ENCODE measurements around the gene KIF2C. TPM values are rescaled to one million over a fixed set of nuclear protein-coding genes. Genes with fewer than 3 reads are reported as not detected.
"Not testable (repeated sequence)": the region's sequence is repeated elsewhere in the genome, so short reads cannot be mapped to it uniquely, and the experiment has no call there.

The KIF2C gene
- total RNA-seq, 2 donors from 2014 or later: 95.2 to 228 TPM

GRCh38 chr1:44783697-44784093 is 44.1 kb downstream of the KIF2C start:
- Mint-ChIP-seq H3K27ac (peak overlapping the region in 1 of 2 donors; percentile 44), H3K9me3 (no peaks in the 10 kb centered on the region), H3K36me3 (peaks cover 12 to 28% of the 10 kb centered on the region in 2 donors)
- no peak for DNase-seq (ENCODE audit: low spot score in 2 of 2)
- no peak for ATAC-seq

GRCh38 chr1:44784094-44785028 is 44.7 kb downstream of the KIF2C start:
- Mint-ChIP-seq H3K36me3 (peaks cover 5 to 22% of the 10 kb centered on the region in 2 donors), H3K9me3 (no peaks in the 10 kb centered on the region), H3K27ac (peak overlapping the region; percentile 44 to 77)
- DNase-seq (ENCODE audit: low spot score in 2 of 2) (no peak), ATAC-seq (peak; percentile 34 to 42)

GRCh38 chr1:44785029-44785380 is 45.4 kb downstream of the KIF2C start:
- peaks cover 5 to 18% of the 10 kb centered on the region in 2 donors for H3K36me3 Mint-ChIP-seq
- ATAC-seq: peak in 1 of 2 donors; percentile 15
- H3K9me3 Mint-ChIP-seq: no peaks in the 10 kb centered on the region
- DNase-seq (ENCODE audit: low spot score in 2 of 2): no peak
- peak overlapping the region in 1 of 2 donors; percentile 77 for H3K27ac Mint-ChIP-seq

- ATAC-seq: no peak
These were observed 46.0 kb downstream of the KIF2C start for GRCh38 chr1:44785501-44786137.

GRCh38 chr1:44786138-44786840 is 46.7 kb downstream of the KIF2C start:
- Mint-ChIP-seq H3K36me3 (peaks cover 0 to 6% of the 10 kb centered on the region in 2 donors), H3K9me3 (no peaks in the 10 kb centered on the region), H3K27ac (peak overlapping the region in 1 of 2 donors; percentile 77)
- DNase-seq (ENCODE audit: low spot score in 2 of 2): peak; percentile 78 to 83
- ATAC-seq: peak; percentile 59 to 75

More at GRCh38 chr1:44785501-44786137, 46.0 kb downstream of the KIF2C start:
- Mint-ChIP-seq H3K27ac (peak overlapping the region in 1 of 2 donors; percentile 77), H3K36me3 (peaks cover 0 to 12% of the 10 kb centered on the region in 2 donors), H3K9me3 (no peaks in the 10 kb centered on the region)
- DNase-seq (ENCODE audit: low spot score in 2 of 2): no peak

GRCh38 chr1:44786841-44787426 is 47.3 kb downstream of the KIF2C start:
- Mint-ChIP-seq H3K36me3 (no peaks in the 10 kb centered on the region), H3K27ac (no peak overlapping the region), H3K9me3 (no peaks in the 10 kb centered on the region)
- ATAC-seq (no peak), DNase-seq (ENCODE audit: low spot score in 2 of 2) (no peak)

- H3K27ac Mint-ChIP-seq: no peak overlapping the region
- no peaks in the 10 kb centered on the region for H3K9me3 Mint-ChIP-seq
- ATAC-seq: no peak
- DNase-seq (ENCODE audit: low spot score in 2 of 2): no peak
- H3K36me3 Mint-ChIP-seq: no peaks in the 10 kb centered on the region
These were observed 47.9 kb downstream of the KIF2C start for GRCh38 chr1:44787506-44787905.

GRCh38 chr1:44788120-44788860 is 48.7 kb downstream of the KIF2C start, which contains the start of gene BEST4:
BEST4 (minus strand) TSS chr1:44788170; CDS start chr1:44787705, 465 bp downstream.
- Mint-ChIP-seq H3K9me3 (no peaks in the 10 kb centered on the region), H3K36me3 (no peaks in the 10 kb centered on the region), H3K27ac (no peak within 1 kb of the TSS)
- no peak for DNase-seq (ENCODE audit: low spot score in 2 of 2)
- no peak for ATAC-seq

GRCh38 chr1:44790968-44791801 is 51.5 kb downstream of the KIF2C start:
- ATAC-seq (no peak), DNase-seq (ENCODE audit: low spot score in 2 of 2) (no peak)
- Mint-ChIP-seq H3K9me3 (no peaks in the 10 kb centered on the region), H3K27ac (peak overlapping the region in 1 of 2 donors; percentile 35), H3K36me3 (no peaks in the 10 kb centered on the region)

- ATAC-seq (no peak), DNase-seq (ENCODE audit: low spot score in 2 of 2) (no peak)
- Mint-ChIP-seq H3K36me3 (no peaks in the 10 kb centered on the region), H3K27ac (no peak overlapping the region), H3K9me3 (no peaks in the 10 kb centered on the region)
These were observed 53.3 kb downstream of the KIF2C start for GRCh38 chr1:44792736-44793502.

GRCh38 chr1:44797886-44798285 is 58.2 kb downstream of the KIF2C start:
- peaks cover 19 to 23% of the 10 kb centered on the region in 2 donors for H3K36me3 Mint-ChIP-seq
- DNase-seq (ENCODE audit: low spot score in 2 of 2); H3K9me3 Mint-ChIP-seq; H3K27ac Mint-ChIP-seq; ATAC-seq: not testable (repeated sequence)

- H3K27ac Mint-ChIP-seq: peak overlapping the region in 1 of 2 donors; percentile 97
- H3K36me3 Mint-ChIP-seq: peaks cover 27 to 31% of the 10 kb centered on the region in 2 donors
- no peaks in the 10 kb centered on the region for H3K9me3 Mint-ChIP-seq
- no peak for DNase-seq (ENCODE audit: low spot score in 2 of 2)
- ATAC-seq: no peak
These were observed 59.1 kb downstream of the KIF2C start for GRCh38 chr1:44798481-44799365.

- Mint-ChIP-seq H3K27ac (peak within 1 kb of the TSS; percentile 97 to 99), H3K9me3 (no peaks in the 10 kb centered on the region), H3K36me3 (peaks cover 34 to 43% of the 10 kb centered on the region in 2 donors)
- ATAC-seq: peak; percentile 79 to 81
- DNase-seq (ENCODE audit: low spot score in 2 of 2): peak; percentile 97 to 98
These were observed 60.3 kb downstream of the KIF2C start, which contains the start of gene PLK3 for GRCh38 chr1:44799770-44800584. PLK3 (plus strand) TSS chr1:44800377; CDS start chr1:44800464, 87 bp downstream.

Data from activated naive CD4-positive, alpha-beta T cell treated with anti-CD3 and anti-CD28 coated beads, Interleukin-2, amount 50 U/mL, for 72 hours (primary cell).